Measurements from ENCODE around the gene PXDN.

DNA sequence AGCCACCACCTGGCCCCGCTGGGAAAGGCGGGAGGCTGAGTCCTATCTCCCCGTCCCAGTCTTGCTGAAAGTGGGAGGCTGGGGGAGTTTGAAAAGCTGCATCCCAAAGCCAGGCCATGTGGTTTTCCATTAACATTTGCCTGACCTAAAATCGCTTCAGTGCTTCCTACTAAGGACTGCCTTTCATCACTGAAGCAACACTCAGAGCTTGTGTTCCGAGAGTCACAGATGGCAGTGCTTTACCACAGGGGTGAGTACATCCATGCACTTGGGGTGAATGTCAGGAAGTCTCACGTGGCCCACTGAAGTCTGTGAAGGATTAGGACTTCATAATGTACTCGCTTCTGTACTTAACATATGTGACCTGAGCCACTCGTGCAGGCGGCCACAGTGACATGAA is 43.3 kb downstream of the PXDN start:
- no peak for TF ChIP-seq POLR2A (IDR thresholded peaks at IDR 0.05; ENCODE audit: low read length)
- no peak for TF ChIP-seq GATA1 (IDR thresholded peaks at IDR 0.05; ENCODE audit: low read depth, low read length)
